ENCODE results near the gene FUT3. TPM values are rescaled to one million over a fixed set of nuclear protein-coding genes. Genes with fewer than 3 reads are reported as not detected.

FUT3 gene
- polyA plus RNA-seq, 4 donors = 0.14 to 0.95 (median 0.55) TPM; not detected in 1

DNA sequence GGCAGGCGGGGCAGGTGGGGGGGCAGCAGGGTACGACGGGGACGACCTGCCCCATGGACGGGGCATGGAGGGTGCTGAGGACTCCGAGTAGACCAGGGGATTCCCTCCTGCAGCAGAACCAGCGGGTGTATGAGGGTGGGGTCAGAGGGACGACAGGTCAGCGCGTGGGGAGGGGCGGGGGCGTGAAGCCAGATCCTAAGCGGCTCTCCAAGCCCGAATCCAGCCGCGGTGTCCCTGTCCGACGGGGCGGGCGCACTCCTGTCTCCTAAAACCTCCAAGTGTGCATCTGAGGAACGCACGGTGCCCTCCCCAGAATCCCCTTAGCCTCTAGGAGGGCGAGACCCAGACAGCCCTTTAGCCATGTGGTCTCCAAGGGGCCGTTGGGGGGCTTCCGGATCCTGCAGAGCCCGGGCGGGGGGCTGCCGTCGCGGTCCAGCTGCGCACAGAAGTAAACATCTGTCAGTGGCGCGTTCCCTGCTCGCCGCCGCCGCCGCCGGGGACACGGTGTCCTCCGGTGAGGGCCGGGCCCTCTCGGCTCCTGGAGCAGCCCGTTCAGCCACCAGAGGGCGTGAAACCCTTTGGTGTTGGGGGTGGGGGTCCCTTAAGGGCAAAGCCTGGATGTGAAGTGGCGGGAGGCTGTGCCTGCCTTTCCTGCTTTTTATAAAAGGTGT lies 45.7 kb downstream of the FUT3 start:
- DNase-seq (ENCODE audit: low read depth in 4 of 4, low spot score in 3 of 4) = no peak

DNA sequence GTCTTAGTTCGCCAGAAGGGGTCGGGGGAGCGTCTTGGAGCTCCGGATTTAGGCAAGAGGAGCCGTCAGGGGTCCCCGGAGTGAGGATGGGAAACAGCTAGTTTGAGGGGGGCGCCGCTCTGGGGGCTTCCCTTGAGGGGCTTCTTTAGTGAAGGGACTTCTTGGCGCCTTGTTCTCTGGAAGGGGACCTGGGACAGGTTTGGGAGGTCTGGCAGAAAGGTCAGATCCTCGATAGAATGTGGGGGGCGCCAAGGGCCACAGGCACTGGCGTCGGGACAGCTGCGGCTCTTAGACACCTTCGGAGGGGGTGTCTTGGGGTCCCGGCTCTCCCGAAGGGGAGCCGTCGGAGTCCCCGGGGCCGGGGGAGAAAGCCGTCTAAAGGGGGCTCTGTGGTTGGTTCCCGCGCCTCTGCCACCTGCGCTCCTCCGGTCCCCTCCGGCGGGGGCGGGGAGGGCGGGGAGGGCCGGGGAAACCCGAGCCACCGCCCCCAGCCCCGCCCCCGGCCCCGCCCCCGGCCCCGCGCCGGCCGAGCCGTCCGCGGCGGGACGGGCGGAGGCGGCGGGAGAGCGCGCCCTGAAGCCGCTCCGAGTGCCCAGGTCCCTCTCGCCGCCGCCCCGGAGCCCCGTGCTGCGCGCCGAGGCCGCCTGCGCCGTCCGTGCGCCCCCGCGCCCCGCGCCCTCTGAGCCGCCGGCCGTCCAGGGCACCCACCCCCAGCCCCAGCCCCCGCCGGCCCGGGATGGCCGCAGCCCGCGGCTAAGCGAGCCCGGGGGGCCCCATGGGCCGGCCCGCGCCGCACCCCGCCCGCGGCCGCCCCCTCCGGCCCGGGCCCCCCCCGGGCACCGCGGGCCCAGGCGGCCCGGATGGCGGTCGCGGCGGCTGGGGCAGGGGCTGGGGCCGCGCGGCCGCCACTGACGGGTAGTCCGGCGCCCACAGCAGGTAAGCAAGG lies 46.5 kb downstream of the FUT3 start, which contains the start of gene NRTN:
TSS of gene NRTN (plus strand) at position 552 of the 946 bp plus-strand sequence. CDS start 19,099 bp downstream, outside the sequence.
- DNase-seq (ENCODE audit: low read depth in 4 of 4, low spot score in 3 of 4) = no peak

DNA sequence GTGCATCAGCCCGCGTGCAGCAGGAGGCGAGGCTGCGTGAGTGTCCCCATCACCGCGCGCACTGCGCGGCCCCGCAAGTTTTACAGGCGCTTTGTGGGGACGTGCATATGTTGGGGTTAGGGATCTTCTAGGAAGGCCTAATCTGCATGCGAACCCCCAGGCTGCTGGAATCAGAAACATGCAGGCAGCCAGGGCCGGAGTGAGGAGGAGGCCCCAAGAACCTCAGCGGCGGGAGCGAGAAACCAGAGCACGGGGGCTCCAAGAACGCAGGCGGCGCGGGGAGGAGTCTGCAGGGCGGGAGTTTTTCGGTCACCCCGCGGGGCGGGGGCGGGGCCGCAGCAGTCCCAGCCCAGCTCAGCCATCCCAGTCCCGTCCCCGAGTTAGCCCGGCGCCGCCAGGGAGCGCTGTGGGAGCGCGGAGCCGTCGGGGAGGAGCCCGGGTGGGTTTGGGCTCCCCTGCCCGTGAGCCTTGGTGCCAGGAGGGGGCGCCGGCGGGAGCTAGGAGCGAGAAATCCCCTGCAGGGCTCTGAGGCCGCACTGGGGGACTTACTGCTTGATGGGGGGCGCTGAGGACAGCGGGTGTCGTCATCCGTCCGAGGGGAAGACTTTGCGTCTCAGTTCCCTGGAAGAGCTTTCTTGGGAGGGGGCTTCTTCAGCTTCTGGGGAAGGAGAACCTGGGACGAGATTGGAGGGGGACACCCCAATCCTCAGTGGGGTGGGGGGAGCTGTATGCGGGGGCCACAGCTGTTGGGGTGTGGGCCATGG lies 47.3 kb downstream of the FUT3 start:
- peak; percentile 74 to 85 (median 80) for DNase-seq (ENCODE audit: low read depth in 4 of 4, low spot score in 3 of 4)

DNA sequence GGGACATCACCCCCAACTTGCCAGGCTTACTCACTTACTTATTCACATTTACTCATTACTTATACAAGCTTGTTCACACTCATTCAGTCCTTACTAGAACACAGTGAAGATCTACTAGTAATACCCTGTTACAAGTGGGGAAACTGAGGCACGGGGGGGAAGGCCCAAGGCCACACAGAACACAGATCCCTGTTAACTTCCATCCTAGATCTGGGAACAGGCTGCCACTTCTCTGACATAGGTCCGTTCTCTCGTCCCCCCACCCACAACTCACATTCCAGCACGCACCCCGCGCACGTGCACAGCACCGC lies 47.9 kb downstream of the FUT3 start:
- no peak for DNase-seq (ENCODE audit: low read depth in 4 of 4, low spot score in 3 of 4)

DNA sequence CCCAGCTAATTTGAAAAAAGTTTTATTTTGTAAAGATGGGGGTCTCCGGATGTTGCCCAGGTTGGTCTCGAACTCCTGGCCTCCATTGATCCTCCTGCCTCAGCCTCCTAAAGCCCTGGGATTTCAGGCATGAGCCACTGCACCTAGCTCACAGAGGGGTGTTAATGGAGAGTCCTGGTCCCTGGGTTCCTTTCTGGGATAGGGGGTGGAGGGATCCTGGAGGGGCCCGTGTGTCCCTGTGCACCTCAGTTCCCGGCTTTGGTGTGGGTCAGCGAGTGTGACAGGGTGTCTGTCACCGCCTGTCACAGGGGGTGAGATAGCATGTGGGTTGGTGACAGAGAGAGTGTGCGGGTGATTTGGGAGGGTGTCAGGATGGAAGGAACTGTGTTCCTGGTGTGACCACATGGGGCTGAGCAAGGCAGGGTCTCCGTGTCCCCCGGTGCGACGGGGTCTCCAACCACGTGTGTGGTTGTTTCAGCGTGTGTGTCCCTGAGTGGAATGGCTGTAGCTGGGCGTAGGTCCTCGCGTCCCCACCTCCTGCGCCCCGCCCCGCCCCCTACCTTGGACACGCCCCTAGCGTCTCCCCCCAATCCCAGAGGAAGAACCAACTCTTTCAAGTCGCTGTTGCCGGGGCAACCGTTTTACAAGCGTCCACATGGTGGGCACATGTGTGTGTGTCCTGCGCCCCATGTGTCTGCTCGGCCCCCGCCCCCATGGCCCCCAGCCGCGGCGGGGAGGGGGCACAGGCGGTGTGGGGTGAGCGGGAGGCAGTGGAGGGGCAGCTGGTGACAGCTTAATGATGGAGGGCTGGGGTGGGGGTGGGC lies 49.2 kb downstream of the FUT3 start:
- peak in 1 of 4 donors; percentile 60 for DNase-seq (ENCODE audit: low read depth in 4 of 4, low spot score in 3 of 4)

DNA sequence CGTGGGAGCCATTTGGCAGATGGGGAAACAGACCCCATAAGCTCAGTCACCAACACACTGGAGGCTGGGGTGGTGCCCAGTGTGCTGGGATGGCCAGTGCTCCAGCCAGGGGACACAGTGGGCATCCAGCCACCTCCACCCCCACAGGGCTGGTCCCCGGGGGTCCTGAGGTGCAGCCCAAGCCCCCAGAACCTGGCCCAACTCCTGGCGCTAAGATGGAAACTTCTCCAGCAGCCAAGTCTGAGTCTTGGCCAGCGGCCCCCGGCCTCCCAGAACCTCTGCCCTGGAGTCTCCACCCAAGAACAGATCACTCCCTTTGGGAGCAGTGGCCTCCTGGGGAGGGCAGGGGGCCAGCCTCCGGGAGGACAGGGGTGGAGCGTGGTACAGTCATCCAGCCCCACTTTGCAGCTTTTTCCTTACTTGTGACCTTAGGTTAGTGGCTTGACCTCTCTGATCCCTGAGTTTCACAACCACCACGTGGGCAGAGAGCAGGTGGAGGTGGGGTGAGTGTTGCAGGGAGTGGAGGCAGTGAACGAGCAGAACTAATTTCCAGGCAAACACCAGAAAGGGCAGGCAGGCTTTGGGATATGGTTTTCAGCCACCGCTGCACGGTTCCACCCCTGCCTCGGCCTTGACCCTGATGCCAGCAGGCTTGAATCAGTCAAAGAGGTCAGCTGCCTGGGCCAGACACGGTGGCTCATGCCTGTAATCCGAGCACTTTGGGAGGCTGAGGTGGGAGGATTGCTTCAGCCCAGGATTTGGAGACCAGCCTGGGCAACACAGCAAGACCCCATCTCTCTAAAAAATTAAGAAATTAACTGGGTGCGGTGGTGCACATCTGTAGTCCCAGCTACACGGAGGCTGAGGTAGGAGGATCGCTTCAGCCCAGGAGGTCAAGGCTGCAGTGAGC lies 50.6 kb downstream of the FUT3 start:
- DNase-seq (ENCODE audit: low read depth in 4 of 4, low spot score in 3 of 4) = no peak

DNA sequence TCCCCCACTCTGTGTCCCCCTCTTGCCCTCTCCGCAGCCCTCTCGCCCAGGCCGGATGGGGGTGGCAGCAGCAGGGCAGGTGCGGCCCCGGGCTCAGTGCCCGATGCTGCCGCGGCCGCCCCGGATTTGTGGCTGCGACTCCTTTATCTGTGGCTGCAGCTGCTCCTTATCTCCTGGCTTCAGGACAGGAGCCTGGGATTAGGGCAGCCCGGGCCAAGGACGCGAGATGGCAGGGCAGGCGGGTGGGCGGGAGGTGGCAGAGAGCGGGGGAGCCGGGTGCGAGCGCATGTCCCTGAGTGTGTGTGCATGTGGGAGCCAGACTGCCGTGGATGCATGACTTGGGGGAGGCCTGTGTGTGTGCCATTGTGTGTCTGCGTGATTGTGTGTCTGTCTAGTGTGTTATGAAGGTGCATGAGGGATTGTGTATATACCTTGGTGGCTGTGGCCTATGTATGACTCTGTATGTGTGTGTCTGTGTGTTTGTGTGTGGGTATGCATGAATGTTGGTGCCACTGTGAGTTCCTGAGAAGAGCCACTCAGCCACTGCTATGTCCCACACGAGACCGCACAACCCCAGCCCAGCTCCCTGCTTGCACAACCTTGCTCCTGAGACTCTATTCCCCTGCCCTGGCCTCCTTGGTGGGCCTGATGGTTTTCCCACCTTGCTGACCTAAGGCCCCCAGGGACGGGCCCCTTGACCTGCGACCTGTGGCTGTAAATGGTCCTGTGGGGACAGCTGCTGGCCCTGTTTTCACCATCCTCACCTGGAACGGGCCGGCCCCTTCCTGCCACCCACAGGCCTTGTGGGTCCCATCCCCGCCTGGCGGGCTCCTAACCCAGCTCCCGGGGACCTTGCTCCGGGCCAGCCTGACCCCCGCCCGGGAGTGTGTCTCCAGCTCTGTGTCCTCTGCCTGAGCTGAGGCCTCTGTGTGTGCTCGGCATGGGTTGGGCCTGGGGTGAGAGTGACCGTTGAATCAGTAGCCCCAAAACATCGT lies 51.7 kb downstream of the FUT3 start:
- no peak for DNase-seq (ENCODE audit: low read depth in 4 of 4, low spot score in 3 of 4)

DNA sequence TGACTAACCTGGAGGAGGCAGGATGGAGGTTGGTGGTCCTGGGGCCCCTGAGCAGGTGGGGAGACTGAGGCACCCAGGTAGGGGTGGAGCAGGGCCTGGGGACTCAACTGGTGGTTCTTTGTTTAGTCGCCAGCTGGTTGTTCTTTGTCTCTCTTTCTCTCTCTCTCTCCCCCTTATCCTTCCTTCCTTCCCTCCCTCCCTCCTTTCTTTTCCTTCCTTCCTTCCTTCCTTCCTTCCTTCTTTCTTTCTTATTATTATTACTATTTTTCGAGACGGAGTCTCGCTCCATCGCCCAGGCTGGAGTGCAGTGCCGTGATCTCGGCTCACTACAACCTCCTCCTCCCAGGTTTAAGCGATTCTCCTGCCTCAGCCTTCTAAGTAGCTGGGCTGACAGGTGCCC lies 53.0 kb downstream of the FUT3 start:
- DNase-seq (ENCODE audit: low read depth in 4 of 4, low spot score in 3 of 4) = no peak

DNA sequence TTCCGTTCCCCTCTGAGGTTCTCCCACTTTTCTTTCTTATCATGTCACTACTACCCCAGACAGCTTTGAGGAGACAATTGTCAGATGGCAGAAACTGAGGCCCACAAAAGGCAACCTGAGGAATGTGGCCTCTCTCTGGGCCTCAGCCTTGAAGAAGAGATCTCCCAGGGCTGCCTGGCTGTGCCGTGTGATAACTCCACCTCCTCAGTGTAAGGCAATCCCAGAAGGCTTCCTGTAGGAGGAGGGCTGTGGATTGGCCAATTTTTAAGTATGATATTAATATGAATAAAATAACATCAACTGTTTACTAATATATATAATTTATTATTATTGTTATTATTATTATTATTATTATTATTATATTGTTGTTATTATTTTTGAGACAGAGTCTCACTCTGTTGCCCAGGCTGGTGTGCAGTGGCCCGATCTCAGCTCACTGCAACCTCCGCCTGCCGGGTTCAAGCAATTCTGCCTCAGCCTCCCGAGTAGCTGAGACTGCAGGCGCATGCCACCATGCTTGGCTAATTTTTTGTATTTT lies 55.8 kb downstream of the FUT3 start:
- DNase-seq (ENCODE audit: low read depth in 4 of 4, low spot score in 3 of 4) = no peak

DNA sequence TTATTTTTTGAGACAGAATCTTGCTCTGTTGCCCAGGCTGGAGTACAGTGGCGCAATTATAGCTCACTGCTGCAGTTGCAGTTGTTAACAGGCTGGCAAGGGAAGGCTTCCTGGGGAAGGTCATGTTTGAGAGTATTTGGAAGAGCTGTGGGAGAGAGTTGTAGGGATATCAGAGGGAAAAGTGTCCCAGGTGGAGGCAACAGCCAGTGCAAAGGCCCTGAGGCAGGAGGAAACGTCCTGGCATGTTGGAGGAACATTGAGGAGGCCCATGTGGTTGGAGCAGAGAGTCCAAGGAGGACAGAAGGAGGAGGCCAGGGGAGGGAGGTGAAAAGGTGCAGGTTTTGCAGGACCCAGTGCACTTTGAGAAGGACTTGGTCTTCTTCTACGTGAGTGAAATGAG lies 58.1 kb downstream of the FUT3 start:
- DNase-seq (ENCODE audit: low read depth in 4 of 4, low spot score in 3 of 4) = no peak

Other genes starting within 250 kb of the FUT3 start
- 100 to 1,000 TPM in 1 of 4 donors, 10 to 100 TPM in 3; 53.4 to 119 (median 73.4) TPM for gene SAFB2, start 228.7 kb downstream of the FUT3 start, polyA plus RNA-seq (ENCODE audit: insufficient read length in 4 of 4)
- 100 to 1,000 TPM; 111 to 190 (median 171) TPM for gene SAFB, start 228.4 kb downstream of the FUT3 start, polyA plus RNA-seq (ENCODE audit: insufficient read length in 4 of 4)
- gene MICOS13, start 170.9 kb downstream of the FUT3 start, polyA plus RNA-seq (ENCODE audit: insufficient read length in 4 of 4) = 10 to 100 TPM; 29.7 to 63.3 (median 35.6) TPM
- 10 to 100 TPM in 1 of 4 donors, 1 to 10 TPM in 3; 7.3 to 17.4 (median 8.8) TPM for gene HSD11B1L, start 170.4 kb downstream of the FUT3 start, polyA plus RNA-seq (ENCODE audit: insufficient read length in 4 of 4)
- 100 to 1,000 TPM; 484 to 769 (median 619) TPM for gene RPL36, start 161.2 kb downstream of the FUT3 start, polyA plus RNA-seq (ENCODE audit: insufficient read length in 4 of 4)
- gene LONP1, start 131.3 kb downstream of the FUT3 start, polyA plus RNA-seq (ENCODE audit: insufficient read length in 4 of 4) = 10 to 100 TPM; 33.0 to 61.4 (median 45.0) TPM
- gene CATSPERD, start 130.8 kb downstream of the FUT3 start, polyA plus RNA-seq (ENCODE audit: insufficient read length in 4 of 4) = not detected
- 1 to 10 TPM; 1.7 to 4.4 (median 2.3) TPM for gene PRR22, start 66.7 kb downstream of the FUT3 start, polyA plus RNA-seq (ENCODE audit: insufficient read length in 4 of 4)
- 10 to 100 TPM; 16.1 to 33.3 (median 24.3) TPM for gene DUS3L, start 60.3 kb downstream of the FUT3 start, polyA plus RNA-seq (ENCODE audit: insufficient read length in 4 of 4)
- 1 to 10 TPM in 3 of 4 donors, under 1 TPM in 1; 1.00 to 3.4 (median 2.4) TPM for gene NRTN, start 46.4 kb downstream of the FUT3 start, polyA plus RNA-seq (ENCODE audit: insufficient read length in 4 of 4)
- gene FUT6, start 11.7 kb downstream of the FUT3 start, polyA plus RNA-seq (ENCODE audit: insufficient read length in 4 of 4) = 10 to 100 TPM in 2 of 4 donors, 1 to 10 TPM in 1, under 1 TPM in 1; 0.25 to 12.0 (median 8.0) TPM
- gene FUT5, start 19.1 kb upstream of the FUT3 start, polyA plus RNA-seq (ENCODE audit: insufficient read length in 4 of 4) = under 1 TPM in 2 of 4 donors, not detected in 2; 0.11 to 0.12 TPM
- gene NDUFA11, start 52.3 kb upstream of the FUT3 start, polyA plus RNA-seq (ENCODE audit: insufficient read length in 4 of 4) = 100 to 1,000 TPM; 129 to 208 (median 143) TPM
- 10 to 100 TPM in 1 of 4 donors, 1 to 10 TPM in 3; 3.9 to 11.1 (median 5.5) TPM for gene VMAC, start 53.4 kb upstream of the FUT3 start, polyA plus RNA-seq (ENCODE audit: insufficient read length in 4 of 4)
- 10 to 100 TPM in 3 of 4 donors, 1 to 10 TPM in 1; 7.2 to 53.8 (median 23.4) TPM for gene CAPS, start 62.8 kb upstream of the FUT3 start, polyA plus RNA-seq (ENCODE audit: insufficient read length in 4 of 4)
- 10 to 100 TPM; 65.6 to 76.8 (median 69.5) TPM for gene RANBP3, start 126.7 kb upstream of the FUT3 start, polyA plus RNA-seq (ENCODE audit: insufficient read length in 4 of 4)